GM21423 (cell line): ENCODE measurements around the gene DUSP10.

Experiments
- ATAC-seq: cut with Tn5 transposase; IDR thresholded peaks from one replicate; pipeline ENCODE4 v1.9.1; 2021; ENCODE audit warnings: mild to moderate bottlenecking, moderate library complexity; ENCODE audit not compliant: unreplicated experiment

The DUSP10 gene

GRCh38 chr1:221663321-221663720 is 78.6 kb downstream of the DUSP10 start:
- no peak for ATAC-seq

- ATAC-seq = no peak
These were observed 86.1 kb downstream of the DUSP10 start for GRCh38 chr1:221655766-221656305.
